ENCODE data around the gene PYGM. TPM values are rescaled to one million over a fixed set of nuclear protein-coding genes. Genes with fewer than 3 reads are reported as not detected.

PYGM gene
- total RNA-seq, 4 donors from 2014 or later, result 881 to 2,858 (median 1,836) TPM

GRCh38 chr11:64791781-64792291 is 32.1 kb upstream of the PYGM start:
- Histone ChIP-seq H3K9me3 (no peaks in the 10 kb centered on the region), H3K27me3 (no peaks in the 10 kb centered on the region), H3K4me1 (no peaks in the 10 kb centered on the region), H3K4me3 (no peak overlapping the region), H3K36me3 (peaks cover 0 to 7% of the 10 kb centered on the region in 2 donors), H3K27ac (no peak overlapping the region)
- intact Hi-C loops (cut with DNase I; ENCODE audit: low total_unique reads) (no loop called here), in situ Hi-C loops (cut with MboI; ENCODE audit: low sequenced_read_pairs in 4 of 4) (no loop called here)
- ATAC-seq (no peak), DNase-seq (no peak)
- TF ChIP-seq POLR2A (IDR thresholded peaks at IDR 0.05), result no peak
- TF ChIP-seq, protein P1, sequence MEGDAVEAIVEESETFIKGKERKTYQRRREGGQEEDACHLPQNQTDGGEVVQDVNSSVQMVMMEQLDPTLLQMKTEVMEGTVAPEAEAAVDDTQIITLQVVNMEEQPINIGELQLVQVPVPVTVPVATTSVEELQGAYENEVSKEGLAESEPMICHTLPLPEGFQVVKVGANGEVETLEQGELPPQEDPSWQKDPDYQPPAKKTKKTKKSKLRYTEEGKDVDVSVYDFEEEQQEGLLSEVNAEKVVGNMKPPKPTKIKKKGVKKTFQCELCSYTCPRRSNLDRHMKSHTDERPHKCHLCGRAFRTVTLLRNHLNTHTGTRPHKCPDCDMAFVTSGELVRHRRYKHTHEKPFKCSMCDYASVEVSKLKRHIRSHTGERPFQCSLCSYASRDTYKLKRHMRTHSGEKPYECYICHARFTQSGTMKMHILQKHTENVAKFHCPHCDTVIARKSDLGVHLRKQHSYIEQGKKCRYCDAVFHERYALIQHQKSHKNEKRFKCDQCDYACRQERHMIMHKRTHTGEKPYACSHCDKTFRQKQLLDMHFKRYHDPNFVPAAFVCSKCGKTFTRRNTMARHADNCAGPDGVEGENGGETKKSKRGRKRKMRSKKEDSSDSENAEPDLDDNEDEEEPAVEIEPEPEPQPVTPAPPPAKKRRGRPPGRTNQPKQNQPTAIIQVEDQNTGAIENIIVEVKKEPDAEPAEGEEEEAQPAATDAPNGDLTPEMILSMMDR (IDR thresholded peaks at IDR 0.05 in 4 of 5, conservative IDR thresholded peaks at IDR 0.05 in 1 of 5), result no peak

- in situ Hi-C loops (cut with MboI; ENCODE audit: low sequenced_read_pairs in 4 of 4), result no loop called here
- intact Hi-C loops (cut with DNase I; ENCODE audit: low total_unique reads), result no loop called here
- H3K36me3 ChIP-seq, result peaks cover 0 to 6% of the 10 kb centered on the region in 2 donors
Observed at GRCh38 chr11:64790205-64791095, 30.7 kb upstream of the PYGM start.

GRCh38 chr11:64789331-64790204 is 29.8 kb upstream of the PYGM start:
- intact Hi-C loops (cut with DNase I; ENCODE audit: low total_unique reads) (no loop called here), in situ Hi-C loops (cut with MboI; ENCODE audit: low sequenced_read_pairs in 4 of 4) (no loop called here)
- H3K27me3 ChIP-seq, result no peaks in the 10 kb centered on the region
- ATAC-seq (no peak), DNase-seq (no peak)
- no peak overlapping the region for H3K27ac ChIP-seq
- H3K9me3 ChIP-seq, result no peaks in the 10 kb centered on the region
- TF ChIP-seq POLR2A (IDR thresholded peaks at IDR 0.05), result no peak
- TF ChIP-seq, protein P1 (IDR thresholded peaks at IDR 0.05 in 4 of 5, conservative IDR thresholded peaks at IDR 0.05 in 1 of 5), result no peak
- H3K36me3 ChIP-seq, result peaks cover 0 to 6% of the 10 kb centered on the region in 2 donors
- H3K4me3 ChIP-seq, result no peak overlapping the region
- H3K4me1 ChIP-seq, result no peaks in the 10 kb centered on the region

More at GRCh38 chr11:64790205-64791095, 30.7 kb upstream of the PYGM start:
- Histone ChIP-seq H3K27ac (no peak overlapping the region), H3K27me3 (no peaks in the 10 kb centered on the region), H3K4me3 (no peak overlapping the region), H3K4me1 (no peaks in the 10 kb centered on the region), H3K9me3 (no peaks in the 10 kb centered on the region)
- ATAC-seq (no peak), DNase-seq (no peak)
- TF ChIP-seq, protein P1 (IDR thresholded peaks at IDR 0.05 in 4 of 5, conservative IDR thresholded peaks at IDR 0.05 in 1 of 5), result no peak

DNA sequence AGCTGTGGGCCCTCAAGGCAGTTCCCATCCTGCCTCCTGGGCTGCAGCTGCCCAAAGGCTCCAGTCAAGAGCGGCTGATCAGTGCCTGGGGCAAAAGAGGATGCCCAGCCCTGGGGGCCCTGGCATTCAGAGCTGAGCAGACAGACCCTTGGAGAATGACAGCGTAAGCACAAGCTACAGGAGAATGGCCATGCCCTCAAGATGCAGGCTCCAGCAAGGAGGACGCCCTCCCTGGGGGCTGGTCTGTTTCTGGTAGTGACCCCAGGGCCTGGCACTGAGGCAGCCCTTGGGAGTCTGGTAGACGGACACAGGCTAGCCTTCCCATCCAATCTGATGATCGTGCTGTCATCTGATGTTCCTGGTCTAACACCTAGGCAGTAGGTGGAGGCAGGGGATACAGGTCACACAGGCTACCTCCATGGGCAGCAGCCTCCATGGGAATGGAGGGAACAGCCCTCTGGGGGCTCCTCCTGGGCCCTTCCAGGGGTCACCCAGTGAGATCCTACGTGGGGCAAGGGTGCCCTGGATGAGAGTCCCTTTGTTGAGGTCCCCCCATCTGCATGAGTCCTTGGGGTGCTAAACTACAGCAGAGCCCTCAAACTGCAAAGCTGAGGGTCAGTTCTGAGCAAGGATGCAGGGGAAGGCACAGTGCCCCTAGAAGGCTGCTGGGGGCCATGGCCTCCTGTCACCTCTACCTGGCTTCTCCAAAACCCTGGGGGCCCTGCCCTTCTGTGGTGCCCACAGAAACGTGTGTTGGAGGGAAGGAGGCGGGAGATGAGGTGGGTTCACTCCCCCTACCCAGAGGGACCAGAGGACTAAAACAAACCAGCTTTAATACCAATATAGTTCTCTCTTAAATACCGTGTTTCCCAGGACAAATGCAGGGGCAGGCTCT is 28.8 kb upstream of the PYGM start:
- intact Hi-C loops (cut with DNase I; ENCODE audit: low total_unique reads) (no loop called here), in situ Hi-C loops (cut with MboI; ENCODE audit: low sequenced_read_pairs in 4 of 4) (no loop called here)
- Histone ChIP-seq H3K4me1 (no peaks in the 10 kb centered on the region), H3K27me3 (no peaks in the 10 kb centered on the region), H3K27ac (no peak overlapping the region), H3K36me3 (peaks cover 0 to 6% of the 10 kb centered on the region in 2 donors), H3K4me3 (no peak overlapping the region), H3K9me3 (no peaks in the 10 kb centered on the region)
- DNase-seq (no peak), ATAC-seq (no peak)
- TF ChIP-seq POLR2A (IDR thresholded peaks at IDR 0.05), result no peak

All from gastrocnemius medialis (tissue), 4 donors.